Coronary artery (tissue), 2 donors: Measurements from ENCODE around the gene CA11.

Experiments
- DNase-seq: peaks from one replicate; pipeline ENCODE4 v3.0.0-alpha.2; 2017; ENCODE audit warnings: low spot score
- H3K27ac ChIP-seq, 2 donors: fragments of 200-600 bp; sonication (generic); one replicate each; pipeline ENCODE4 v1.5.1; 2016 to 2019
- H3K4me3 ChIP-seq: fragments of 200-600 bp; sonication (generic); 2 replicates; pipeline ENCODE4 v1.5.1; 2016; ENCODE audit warnings: mild to moderate bottlenecking, moderate library complexity
- CTCF ChIP-seq: fragments of 200-600 bp; sonication (generic); IDR thresholded peaks from one replicate; pipeline ENCODE4 v1.5.1; 2019; ENCODE audit warnings: antibody characterized with exemption

CA11 gene

GRCh38 chr19:48639483-48640375, 6.3 kb downstream of the CA11 start:
- TF ChIP-seq CTCF, result no peak
- H3K4me3 ChIP-seq, result no peak overlapping the region
- H3K27ac ChIP-seq, result no peak overlapping the region
- DNase-seq, result no peak

- no peak for TF ChIP-seq CTCF
- DNase-seq, result no peak
- H3K4me3 ChIP-seq, result peak overlapping the region; percentile 80
- peak overlapping the region; percentile 88 to 95 for H3K27ac ChIP-seq
These were observed 7.1 kb downstream of the CA11 start for GRCh38 chr19:48638831-48639381.

- no peak for TF ChIP-seq CTCF
- H3K27ac ChIP-seq, result peak overlapping the region; percentile 88 to 95
- peak; percentile 94 for DNase-seq
- H3K4me3 ChIP-seq, result peak overlapping the region; percentile 80
These were observed 7.8 kb downstream of the CA11 start for GRCh38 chr19:48637948-48638830.

GRCh38 chr19:48637449-48637947, 8.5 kb downstream of the CA11 start:
- DNase-seq, result peak; percentile 99
- TF ChIP-seq CTCF, result no peak
- Histone ChIP-seq H3K27ac (peak overlapping the region; percentile 88 to 95), H3K4me3 (peak overlapping the region; percentile 80)

GRCh38 chr19:48636859-48637448, 9.0 kb downstream of the CA11 start, which contains the start of gene DBP:
Gene DBP (minus strand): TSS chr19:48637379. CDS start chr19:48636994, 385 bp downstream.
- H3K4me3 ChIP-seq, result peak within 1 kb of the TSS; percentile 80
- H3K27ac ChIP-seq, result peak within 1 kb of the TSS; percentile 88 to 95
- TF ChIP-seq CTCF, result no peak
- peak; percentile 88 for DNase-seq
